Testis (tissue), 3 donors: Measurements from ENCODE around the gene REC8. TPM values are rescaled to one million over a fixed set of nuclear protein-coding genes. Genes with fewer than 3 reads are reported as not detected.

ENCODE experiments used
- DNase-seq: peaks from one replicate; pipeline ENCODE4 v3.0.0-alpha.2; 2019
- H3K27ac ChIP-seq, 2 donors: fragments of 200-600 bp; sonication (generic); one replicate each; pipeline ENCODE4 v1.5.1; 2019
- H3K27me3 ChIP-seq: fragments of 200-600 bp; sonication (generic); one replicate; pipeline ENCODE4 v1.5.1; 2019
- H3K36me3 ChIP-seq: fragments of 200-600 bp; sonication (generic); one replicate; pipeline ENCODE4 v1.5.1; 2017; ENCODE audit warnings: low read depth; ENCODE audit errors: missing control alignments
- H3K4me1 ChIP-seq: fragments of 200-600 bp; sonication (generic); one replicate; pipeline ENCODE4 v1.5.1; 2019
- H3K4me3 ChIP-seq, 2 donors: fragments of 200-600 bp; sonication (generic); one replicate each; pipeline ENCODE4 v1.5.1; 2017 to 2019
- H3K9me3 ChIP-seq: fragments of 200-600 bp; sonication (generic); one replicate; pipeline ENCODE4 v1.5.1; 2017
- POLR2A ChIP-seq: fragments of 450-650 bp; IDR thresholded peaks from one replicate; pipeline ENCODE4 v1.6.1; 2017; ENCODE audit warnings: antibody characterized with exemption, mild to moderate bottlenecking, moderate library complexity
- WGBS, 2 donors: methylation state at CpG; one replicate each; pipeline ENCODE4 v1.1.5; 2018; 5-methylcytosine and 5-hydroxymethylcytosine counted together
- intact Hi-C: fragments of 100-400 bp; cut with DNase I; formaldehyde crosslinking; loops from one replicate; pipeline ENCODE4 v1.15.1; 2023; ENCODE audit warnings: low total_unique reads
- polyA plus RNA-seq: library from polyadenylated mRNA; stranded (reverse); fragments of 350-450 nt; fragmentation: Illumina TruSeq; extraction: RNeasy Lipid Tissue Mini Kit (QIAGEN cat#74804); gene quantifications from one replicate; pipeline ENCODE4 v1.2.3, GENCODE V29; 2014; ENCODE audit warnings: low read depth, low replicate concordance; ENCODE audit not compliant: insufficient read depth
- total RNA-seq, 2 donors: library from RNA; depleted of rRNA; stranded (reverse); fragments of >200 nt; gene quantifications; one replicate each; pipeline ENCODE4 v1.2.3, GENCODE V29; 2016
- TF ChIP-seq, protein P1 (sequence below), 3 experiments: fragments of 450-650 bp in 2 of 3; fragments of 200-600 bp in 1 of 3; sonication (generic) in 1 of 3; IDR thresholded peaks; one replicate each; pipeline ENCODE4 v1.5.1; 2016 to 2019; ENCODE audit warnings: antibody characterized with exemption in 3 of 3, mild to moderate bottlenecking in 2 of 3, moderate library complexity in 1 of 3

The REC8 gene
- total and polyA plus RNA-seq, 3 donors from 2014 or later: 27.7 to 58.8 (median 55.9) TPM

DNA sequence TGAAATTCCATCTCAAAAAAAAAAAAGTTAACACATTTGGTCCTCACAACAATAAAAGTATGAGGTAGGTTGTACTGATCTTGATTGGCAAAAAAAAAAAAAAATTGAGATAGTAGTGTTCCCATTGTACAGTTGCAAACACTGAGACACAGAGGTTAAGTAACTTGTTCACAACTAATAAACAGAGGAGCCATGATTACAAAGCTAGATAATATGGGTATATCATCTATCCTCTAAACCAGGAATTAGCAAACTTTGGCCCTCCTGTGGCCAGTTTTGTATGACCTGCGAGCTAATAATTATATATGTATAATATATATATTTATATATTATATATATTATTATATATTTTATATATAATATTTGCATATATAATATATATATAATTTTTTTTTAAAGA is 38.1 kb upstream of the REC8 start:
- Histone ChIP-seq H3K4me1 (peaks cover 21% of the 10 kb centered on the region), H3K27me3 (no peaks in the 10 kb centered on the region), H3K9me3 (no peaks in the 10 kb centered on the region), H3K36me3 (no peaks in the 10 kb centered on the region), H3K27ac (no peak overlapping the region), H3K4me3 (no peak overlapping the region)
- intact Hi-C loops: no loop called here
- TF ChIP-seq, protein P1, sequence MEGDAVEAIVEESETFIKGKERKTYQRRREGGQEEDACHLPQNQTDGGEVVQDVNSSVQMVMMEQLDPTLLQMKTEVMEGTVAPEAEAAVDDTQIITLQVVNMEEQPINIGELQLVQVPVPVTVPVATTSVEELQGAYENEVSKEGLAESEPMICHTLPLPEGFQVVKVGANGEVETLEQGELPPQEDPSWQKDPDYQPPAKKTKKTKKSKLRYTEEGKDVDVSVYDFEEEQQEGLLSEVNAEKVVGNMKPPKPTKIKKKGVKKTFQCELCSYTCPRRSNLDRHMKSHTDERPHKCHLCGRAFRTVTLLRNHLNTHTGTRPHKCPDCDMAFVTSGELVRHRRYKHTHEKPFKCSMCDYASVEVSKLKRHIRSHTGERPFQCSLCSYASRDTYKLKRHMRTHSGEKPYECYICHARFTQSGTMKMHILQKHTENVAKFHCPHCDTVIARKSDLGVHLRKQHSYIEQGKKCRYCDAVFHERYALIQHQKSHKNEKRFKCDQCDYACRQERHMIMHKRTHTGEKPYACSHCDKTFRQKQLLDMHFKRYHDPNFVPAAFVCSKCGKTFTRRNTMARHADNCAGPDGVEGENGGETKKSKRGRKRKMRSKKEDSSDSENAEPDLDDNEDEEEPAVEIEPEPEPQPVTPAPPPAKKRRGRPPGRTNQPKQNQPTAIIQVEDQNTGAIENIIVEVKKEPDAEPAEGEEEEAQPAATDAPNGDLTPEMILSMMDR (IDR thresholded peaks at IDR 0.05): no peak
- DNase-seq: no peak
- WGBS, 2 donors: 87 to 98% methylated on average over 1 of the region's 1 CpG

DNA sequence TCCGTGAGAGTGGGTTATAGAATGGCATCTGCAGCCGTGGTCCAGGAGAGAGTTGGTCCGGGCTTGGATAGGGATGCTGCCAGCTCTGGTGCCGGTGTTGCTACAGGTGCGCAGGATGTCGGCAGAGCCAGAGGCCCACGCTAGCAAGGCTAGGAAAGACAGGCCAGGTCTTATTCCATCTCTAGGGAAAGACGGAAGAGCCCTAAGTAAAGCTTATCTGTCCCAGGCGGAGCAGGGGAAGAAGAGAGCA is 36.4 kb upstream of the REC8 start:
- DNase-seq: no peak
- TF ChIP-seq, protein P1 (IDR thresholded peaks at IDR 0.05): no peak
- no peak for TF ChIP-seq POLR2A
- Histone ChIP-seq H3K36me3 (no peaks in the 10 kb centered on the region), H3K9me3 (no peaks in the 10 kb centered on the region), H3K27me3 (no peaks in the 10 kb centered on the region), H3K27ac (peak overlapping the region; percentile 86 to 88), H3K4me3 (peak overlapping the region; percentile 79 to 89), H3K4me1 (peaks cover 29% of the 10 kb centered on the region)
- intact Hi-C loops: no loop called here
- 2 to 5% methylated on average over 9 of the region's 9 CpGs for WGBS, 2 donors

DNA sequence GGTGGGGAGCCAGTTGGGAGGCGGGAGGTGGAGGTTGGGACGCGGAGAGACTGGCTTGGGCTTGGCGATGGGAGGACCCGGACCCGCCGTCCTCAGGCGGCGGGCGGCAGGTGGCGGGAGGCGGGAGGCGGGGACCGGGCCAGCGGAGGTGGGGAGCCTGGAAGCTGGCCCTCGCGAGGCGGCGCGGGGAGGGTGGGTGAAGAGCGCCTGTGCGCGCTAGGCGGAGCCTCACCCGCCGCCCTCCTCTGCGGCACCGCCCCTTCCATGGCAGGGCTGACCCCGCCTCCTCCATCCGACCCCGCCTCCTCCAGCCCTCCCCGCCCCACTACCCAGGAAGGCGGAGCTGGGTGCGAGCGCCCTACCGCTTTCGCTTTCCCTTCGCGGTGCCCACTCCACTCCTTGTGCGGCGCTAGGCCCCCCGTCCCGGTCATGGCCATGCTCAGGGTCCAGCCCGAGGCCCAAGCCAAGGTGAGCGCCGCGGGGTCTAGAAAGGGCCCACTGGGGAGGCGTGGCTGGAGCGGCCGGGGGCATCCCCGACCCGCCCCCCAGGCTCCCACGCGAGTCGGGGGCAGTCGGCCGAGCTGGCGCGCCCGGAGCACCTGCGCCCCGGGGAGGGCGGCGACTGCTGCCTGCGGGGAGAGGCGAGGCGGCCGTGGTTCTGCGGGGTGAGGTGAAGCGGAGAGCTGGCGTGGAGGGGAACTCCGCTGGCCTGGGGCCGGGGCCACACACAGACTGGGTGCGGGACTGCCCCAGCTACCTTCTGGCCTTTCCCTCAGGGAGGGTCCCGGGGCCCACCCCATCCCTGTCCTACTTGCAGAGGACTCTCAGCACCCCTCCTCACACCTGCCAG is 35.8 kb upstream of the REC8 start, which contains the start of gene PSME1:
TSS of gene PSME1 (plus strand) at position 361 of the 850 bp plus-strand sequence. CDS start at position 430, 69 bp downstream.
- 0% methylated on average over 21 to 62 of the region's 75 CpGs for WGBS, 2 donors
- TF ChIP-seq POLR2A: peak; percentile 29
- TF ChIP-seq, protein P1 (IDR thresholded peaks at IDR 0.05): no peak
- intact Hi-C loops: no loop called here

DNA sequence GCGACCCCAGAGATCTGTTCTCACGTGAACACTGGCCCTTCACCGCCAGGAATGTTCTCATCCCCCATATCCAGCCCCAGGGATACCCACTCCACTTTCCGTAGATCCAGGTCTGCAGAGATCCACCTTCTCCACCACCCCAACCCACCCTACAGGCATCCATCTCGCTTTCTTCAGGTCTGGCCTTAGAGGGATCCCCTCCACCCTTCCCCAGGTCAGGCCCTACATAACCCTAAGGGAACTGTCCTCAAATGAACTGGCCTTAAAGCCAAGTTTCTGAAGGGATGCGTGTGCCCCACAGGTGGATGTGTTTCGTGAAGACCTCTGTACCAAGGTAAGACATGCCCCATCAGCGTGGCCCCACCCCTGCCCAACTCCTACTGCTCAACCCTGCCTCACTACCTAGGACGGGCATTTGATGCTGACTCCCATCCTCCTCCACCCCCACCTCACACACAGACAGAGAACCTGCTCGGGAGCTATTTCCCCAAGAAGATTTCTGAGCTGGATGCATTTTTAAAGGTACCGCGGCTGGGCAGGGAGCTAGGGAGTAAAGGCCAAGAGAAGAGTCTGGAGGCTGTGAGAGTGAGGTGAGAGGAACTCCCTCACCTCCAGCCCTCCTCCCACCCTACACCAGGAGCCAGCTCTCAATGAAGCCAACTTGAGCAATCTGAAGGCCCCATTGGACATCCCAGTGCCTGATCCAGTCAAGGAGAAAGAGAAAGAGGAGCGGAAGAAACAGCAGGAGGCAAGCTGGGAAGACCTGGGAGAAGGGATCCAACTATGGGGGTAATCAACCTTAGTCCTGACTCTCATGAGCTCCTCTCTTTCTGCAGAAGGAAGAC is 35.0 kb upstream of the REC8 start:
- Histone ChIP-seq H3K27me3 (no peaks in the 10 kb centered on the region), H3K4me3 (peak overlapping the region; percentile 79 to 89), H3K4me1 (peaks cover 20% of the 10 kb centered on the region), H3K9me3 (no peaks in the 10 kb centered on the region), H3K27ac (peak overlapping the region; percentile 86 to 88), H3K36me3 (no peaks in the 10 kb centered on the region)
- 28 to 32% methylated on average over 13 of the region's 13 CpGs for WGBS, 2 donors
- DNase-seq: no peak
- intact Hi-C loops: no loop called here
- TF ChIP-seq, protein P1 (IDR thresholded peaks at IDR 0.05): no peak
- TF ChIP-seq POLR2A: no peak

More for the DNA sequence above, 35.8 kb upstream of the REC8 start, which contains the start of gene PSME1:
- DNase-seq: peak; percentile 95
- no peaks in the 10 kb centered on the region for H3K9me3 ChIP-seq
- peaks cover 26% of the 10 kb centered on the region for H3K4me1 ChIP-seq
- H3K4me3 ChIP-seq: peak within 1 kb of the TSS; percentile 79 to 89
- no peaks in the 10 kb centered on the region for H3K27me3 ChIP-seq
- H3K36me3 ChIP-seq: no peaks in the 10 kb centered on the region
- H3K27ac ChIP-seq: peak within 1 kb of the TSS; percentile 86 to 88
